HepG2 (cell line): ENCODE results near the gene UBE2E1. TPM values are rescaled to one million over a fixed set of nuclear protein-coding genes. Genes with fewer than 3 reads are reported as not detected.
"Not testable (repeated sequence)": the region's sequence is repeated elsewhere in the genome, so short reads cannot be mapped to it uniquely, and the experiment has no call there.

ENCODE experiments used
- ATAC-seq: fragments of 200-7000 bp; cut with Tn5 transposase; 3 replicates; pipeline ENCODE4 v1.9.1; 2020; ENCODE audit warnings: mild to moderate bottlenecking, moderate library complexity
- BruUV-seq: library from RNA; stranded (reverse); fragments of 400-500 nt; replicated peaks from 2 replicates; lab custom pipeline; 2021; lab: Mats Ljungman, UMichigan
- CTCF ChIA-PET: fragments of 300-600 bp; formaldehyde crosslinking; extraction: SDS; loops from one replicate; lab custom pipeline; 2021; ENCODE audit warnings: low total read pairs, inconsistent platforms, low intra/inter-chr PET ratio; lab: Yijun Ruan, JAX
- POLR2A ChIA-PET: fragments of 350-600 bp; sonication (Branson Sonifier 250); formaldehyde crosslinking; loops from one replicate; lab custom pipeline; 2020; ENCODE audit warnings: antibody characterized with exemption, inconsistent platforms; lab: Yijun Ruan, JAX
- DNase-seq: peaks from one replicate; pipeline ENCODE4 v3.0.0-alpha.2; 2015; ENCODE audit warnings: low spot score
- FAIRE-seq: peaks from 3 replicates; lab custom pipeline; 2011; peaks lifted over from hg19 to GRCh38; lab: Jason Lieb, UNC
- H2AFZ ChIP-seq: one replicate; pipeline ENCODE4 v1.6.1; 2011; ENCODE audit warnings: low read length, inconsistent platforms
- H3K27ac ChIP-seq: fragments of 300-600 bp; 3 replicates; pipeline ENCODE4 v1.8.0; 2011; ENCODE audit warnings: mixed run types, mild to moderate bottlenecking, mixed read lengths, low read length, inconsistent platforms; ENCODE audit not compliant: insufficient read depth; ENCODE audit errors: extremely low read length
- H3K27me3 ChIP-seq, 2 experiments: fragments of 200-600 bp in 1 of 2; 2 replicates in 1 of 2; 3 replicates in 1 of 2; pipeline versions ENCODE4 v1.6.0 to v1.8.0; 2011; ENCODE audit warnings: low read length in 2 of 2, mild to moderate bottlenecking in 2 of 2, moderate library complexity in 2 of 2, inconsistent platforms in 1 of 2; ENCODE audit not compliant: insufficient read depth in 2 of 2, control insufficient read depth in 1 of 2
- H3K36me3 ChIP-seq, 2 experiments: fragments of 200-600 bp in 1 of 2; replicated peaks in 1 of 2; 2 replicates in 1 of 2; 3 replicates in 1 of 2; pipeline versions ENCODE4 v1.5.1 to v1.8.0; 2011; ENCODE audit warnings: low read length in 2 of 2, inconsistent platforms in 1 of 2; ENCODE audit not compliant: insufficient read depth in 2 of 2, control insufficient read depth in 1 of 2
- H3K4me1 ChIP-seq: 2 replicates; pipeline ENCODE4 v1.5.1; 2012; ENCODE audit warnings: low read length, inconsistent platforms; ENCODE audit not compliant: insufficient read depth
- H3K4me2 ChIP-seq: 2 replicates; pipeline ENCODE4 v1.6.0; 2011; ENCODE audit warnings: low read depth, low read length, inconsistent platforms
- H3K4me3 ChIP-seq, 3 experiments: fragments of 200-600 bp in 1 of 3; sonication (generic), shearing (Covaris generic) in 1 of 3; replicated peaks in 1 of 3; 2 replicates each; pipeline ENCODE4 v1.5.1; 2011 to 2016; ENCODE audit warnings: low read length in 3 of 3, inconsistent platforms in 2 of 3, low read depth in 2 of 3, mild to moderate bottlenecking in 2 of 3, control low read depth in 1 of 3, mixed read lengths in 1 of 3; ENCODE audit not compliant: insufficient read depth in 1 of 3
- H3K79me2 ChIP-seq: one replicate; pipeline ENCODE4 v1.6.1; 2011; ENCODE audit warnings: low read length, inconsistent platforms; ENCODE audit not compliant: insufficient read depth
- H3K9ac ChIP-seq: 2 replicates; pipeline ENCODE4 v1.6.0; 2011; ENCODE audit warnings: mild to moderate bottlenecking, low read depth, low read length, inconsistent platforms; ENCODE audit not compliant: insufficient read depth
- H3K9me3 ChIP-seq: 2 replicates; pipeline ENCODE4 v1.5.1; 2012; ENCODE audit warnings: mild to moderate bottlenecking, low read length
- H4K20me1 ChIP-seq: 2 replicates; pipeline ENCODE4 v1.6.0; 2011; ENCODE audit warnings: inconsistent platforms, mild to moderate bottlenecking, low read length, moderate library complexity; ENCODE audit not compliant: insufficient read depth
- HNF1B ChIP-seq: sonication (generic); formaldehyde crosslinking; IDR thresholded peaks from 2 replicates; pipeline ENCODE4 v1.5.1; 2020; ENCODE audit warnings: mild to moderate bottlenecking, moderate library complexity, missing genetic modification reagents
- NONO ChIP-seq, 2 experiments: fragments of 450-650 bp in 1 of 2; sonication (generic) in 1 of 2; formaldehyde crosslinking in 1 of 2; IDR thresholded peaks in 1 of 2; conservative IDR thresholded peaks in 1 of 2; 2 replicates each; pipeline versions ENCODE4 v1.6.1 to v1.8.0; 2017 to 2022; ENCODE audit warnings: mild to moderate bottlenecking in 1 of 2, missing genetic modification reagents in 1 of 2, moderate library complexity in 1 of 2
- POLR2A ChIP-seq, 2 experiments: IDR thresholded peaks; 2 replicates each; pipeline ENCODE4 v1.6.1; 2011; ENCODE audit warnings: low read depth in 2 of 2, low read length in 2 of 2, mild to moderate bottlenecking in 1 of 2, moderate library complexity in 1 of 2; ENCODE audit not compliant: insufficient read depth in 1 of 2
- POLR2AphosphoS5 ChIP-seq: IDR thresholded peaks from 2 replicates; pipeline ENCODE4 v1.6.1; 2012; ENCODE audit warnings: low read depth, low read length
- POLR2G ChIP-seq: fragments of 200-400 bp; formaldehyde crosslinking; IDR thresholded peaks from 2 replicates; pipeline ENCODE4 v1.6.1; 2018; ENCODE audit warnings: mild to moderate bottlenecking, low read depth, low read length, moderate library complexity
- RXRB ChIP-seq: IDR thresholded peaks from 2 replicates; pipeline ENCODE4 v1.6.1; 2016; ENCODE audit warnings: borderline replicate concordance, missing genetic modification reagents, missing compliant biosample characterization
- SIN3A ChIP-seq: IDR thresholded peaks from 2 replicates; pipeline ENCODE4 v1.6.1; 2011; ENCODE audit warnings: low read depth, mild to moderate bottlenecking, control low read depth, low read length, borderline replicate concordance
- TMF1 ChIP-seq: sonication (generic); formaldehyde crosslinking; IDR thresholded peaks from 2 replicates; pipeline ENCODE4 v1.8.1; 2022; ENCODE audit warnings: low read depth, missing genetic modification reagents
- ZC3H13 ChIP-seq: sonication (generic); formaldehyde crosslinking; IDR thresholded peaks from 2 replicates; pipeline ENCODE4 v1.8.1; 2023; ENCODE audit warnings: mild to moderate bottlenecking, missing genetic modification reagents, moderate library complexity
- ZNF260 ChIP-seq: sonication (generic); formaldehyde crosslinking; IDR thresholded peaks from 2 replicates; pipeline ENCODE4 v1.4.0; 2020; ENCODE audit warnings: missing genetic modification reagents, low read depth, mild to moderate bottlenecking, borderline replicate concordance
- ZNF646 ChIP-seq: sonication (generic); formaldehyde crosslinking; IDR thresholded peaks from 2 replicates; pipeline ENCODE4 v1.9.0; 2021; ENCODE audit warnings: mild to moderate bottlenecking, missing genetic modification reagents
- ZNF879 ChIP-seq: sonication (generic); formaldehyde crosslinking; IDR thresholded peaks from 2 replicates; pipeline ENCODE4 v1.8.1; 2023; ENCODE audit warnings: missing genetic modification reagents
- WGBS: methylation state at CpG from one replicate; pipeline ENCODE4 v1.1.6; 2017; ENCODE audit warnings: low lambda C conversion rate; 5-methylcytosine and 5-hydroxymethylcytosine counted together
- in situ Hi-C: cut with HindIII; loops from 2 replicates; pipeline ENCODE4 v1.10.0; 2017; ENCODE audit warnings: low pct_unique_long_range_greater_than_20kb; ENCODE audit not compliant: extremely low pct_ligation_motif_present
- intact Hi-C: fragments of 100-400 bp; cut with micrococcal nuclease; formaldehyde crosslinking; loops from one replicate; pipeline ENCODE4 v1.10.0; 2022; ENCODE audit not compliant: unreplicated experiment
- polyA plus RNA-seq, 8 experiments: library from polyadenylated mRNA; depleted of rRNA in 3 of 8; stranded (reverse) in 7 of 8; unstranded in 1 of 8; fragments of >200 nt; fragmentation: Illumina TruSeq in 4 of 8; extraction: Trizol in 4 of 8; gene quantifications; 2 replicates each; pipeline versions ENCODE4 v1.2.1 to v1.2.3, GENCODE V29; 2011 to 2016; ENCODE audit warnings: low read depth in 4 of 8, missing spikeins in 1 of 8, mixed read lengths in 1 of 8; ENCODE audit not compliant: insufficient read depth in 1 of 8
- total RNA-seq, 5 experiments: library from RNA; depleted of rRNA; stranded (reverse); fragments of >200 nt; fragmentation: Illumina TruSeq; extraction: Trizol; gene quantifications; 2 replicates each; pipeline ENCODE4 v1.2.3, GENCODE V29; 2016; ENCODE audit warnings: low read depth in 1 of 5

The UBE2E1 gene
- total and polyA plus RNA-seq, 2 of the 13 experiments (the other 11 are each of a cell fraction or from before 2014, with no cell fraction given): 55.4 to 61.8 TPM

GRCh38 chr3:23917679-23918303 lies 112.0 kb downstream of the UBE2E1 start:
- FAIRE-seq; H3K9me3 ChIP-seq; H2AFZ ChIP-seq; in situ Hi-C loops; H3K27me3 ChIP-seq; H3K36me3 ChIP-seq; CTCF ChIA-PET; BruUV-seq; TF ChIP-seq NONO (IDR thresholded peaks at IDR 0.05): not testable (repeated sequence)
- intact Hi-C loops: loop anchor here (1.0 kb wide), 1 partner anchor 28 kb away; the partner anchor contains the start of gene NR1D2
- DNase-seq (peak; percentile 23), ATAC-seq (peak; percentile 36)
- WGBS: under 1% methylated on average over 13 of the region's 21 CpGs
- peak overlapping the region; percentile 95 for H3K9ac ChIP-seq
- peaks cover 56% of the 10 kb centered on the region for H3K79me2 ChIP-seq
- peaks cover 54% of the 10 kb centered on the region for H3K4me1 ChIP-seq
- H3K4me2 ChIP-seq: peak overlapping the region; percentile 90
- H3K4me3 ChIP-seq: peak overlapping the region; percentile 95 to 99 (median 98)
- POLR2A ChIA-PET: interaction anchor here (0.6 to 3.8 kb wide), 21 partner anchors 9 to 1866 kb away, joined by 3 to 72 read pairs (median 10); partner anchors contain the start of gene NGLY1
- peaks cover 36% of the 10 kb centered on the region for H4K20me1 ChIP-seq
- H3K27ac ChIP-seq: peak overlapping the region; percentile 81
- TF ChIP-seq RXRB (CRISPR knock-in tag): peak; percentile 14; the same call in 1 of the 2 replicates
- 0 out of 2 replicates have a peak, but pooled peaks have one; percentile 3 for TF ChIP-seq POLR2G
- TF ChIP-seq ZC3H13 (CRISPR knock-in tag): peak; percentile 49; the same call in 1 of the 2 replicates
- TF ChIP-seq POLR2A (IDR thresholded peaks at IDR 0.05; ENCODE audit: insufficient read depth in 1 of 2, low read depth in 2 of 2, low read length in 2 of 2): 0 out of 4 replicates have a peak, but pooled peaks of 1 of the 2 experiments have one; percentile 10
- TF ChIP-seq ZNF260: 0 out of 2 replicates have a peak, but pooled peaks have one; percentile 4
- 0 out of 2 replicates have a peak, but pooled peaks have one; percentile 5 for TF ChIP-seq TMF1 (CRISPR knock-in tag)
- 0 out of 2 replicates have a peak, but pooled peaks have one; percentile 23 for TF ChIP-seq SIN3A
- TF ChIP-seq ZNF646 (CRISPR knock-in tag): 0 out of 2 replicates have a peak, but pooled peaks have one; percentile 36
- peak; percentile 62; the same call in 1 of the 2 replicates for TF ChIP-seq NONO (CRISPR knock-in tag; conservative IDR thresholded peaks at IDR 0.05)
- TF ChIP-seq POLR2AphosphoS5: peak; percentile 10; the same call in 1 of the 2 replicates
- peak; percentile 19 for TF ChIP-seq ZNF879 (CRISPR knock-in tag)
- TF ChIP-seq HNF1B: 0 out of 2 replicates have a peak, but pooled peaks have one; percentile 8
